Smooth muscle cell (in vitro differentiated cells): ENCODE data around the gene RARB. TPM values are rescaled to one million over a fixed set of nuclear protein-coding genes. Genes with fewer than 3 reads are reported as not detected.

Experiments
- DNase-seq: peaks from one replicate; lab custom pipeline; 2025; ENCODE audit not compliant: unreplicated experiment; lab: John Stamatoyannopoulos, UW
- H2AFZ ChIP-seq: fragments of 200-600 bp; sonication (generic); 2 replicates; pipeline ENCODE4 v1.6.0; 2016; ENCODE audit warnings: antibody characterized with exemption, low read depth, mild to moderate bottlenecking
- H3F3A ChIP-seq: fragments of 200-600 bp; sonication (generic); 2 replicates; pipeline ENCODE4 v1.6.0; 2017; ENCODE audit warnings: antibody characterized with exemption, low read depth
- H3K27ac ChIP-seq: fragments of 200-600 bp; sonication (generic); 2 replicates; pipeline ENCODE4 v1.5.1; 2016; ENCODE audit warnings: low read depth, mild to moderate bottlenecking
- H3K27me3 ChIP-seq: fragments of 200-600 bp; sonication (generic); 2 replicates; pipeline ENCODE4 v1.6.1; 2016; ENCODE audit warnings: low read depth, mild to moderate bottlenecking
- H3K36me3 ChIP-seq: fragments of 200-600 bp; sonication (generic); 2 replicates; pipeline ENCODE4 v1.5.1; 2016; ENCODE audit warnings: low read depth
- H3K4me1 ChIP-seq: fragments of 200-600 bp; sonication (generic); 2 replicates; pipeline ENCODE4 v1.5.1; 2016; ENCODE audit warnings: low read depth
- H3K4me2 ChIP-seq: fragments of 200-600 bp; sonication (generic); 2 replicates; pipeline ENCODE4 v1.6.0; 2016; ENCODE audit warnings: mild to moderate bottlenecking
- H3K4me3 ChIP-seq: fragments of 200-600 bp; sonication (generic); 2 replicates; pipeline ENCODE4 v1.5.1; 2016; ENCODE audit warnings: mild to moderate bottlenecking
- H3K79me2 ChIP-seq: fragments of 200-600 bp; sonication (generic); 2 replicates; pipeline ENCODE4 v1.6.0; 2016; ENCODE audit warnings: low read depth, mild to moderate bottlenecking
- H3K9ac ChIP-seq: fragments of 200-600 bp; sonication (generic); 2 replicates; pipeline ENCODE4 v1.6.0; 2016; ENCODE audit warnings: low read depth
- H3K9me3 ChIP-seq: fragments of 200-600 bp; sonication (generic); replicated peaks from 2 replicates; pipeline ENCODE4 v1.5.1; 2016; ENCODE audit warnings: low read depth
- H4K20me1 ChIP-seq: fragments of 200-600 bp; sonication (generic); 2 replicates; pipeline ENCODE4 v1.6.0; 2016; ENCODE audit warnings: low read depth
- CTCF ChIP-seq: fragments of 200-600 bp; sonication (generic); IDR thresholded peaks from 2 replicates; pipeline ENCODE4 v1.5.1; 2017; ENCODE audit warnings: borderline replicate concordance, mild to moderate bottlenecking, antibody characterized with exemption; ENCODE audit not compliant: insufficient read depth, poor library complexity, severe bottlenecking
- WGBS: methylation state at CpG from one replicate; pipeline ENCODE4 v1.1.7; 2016; ENCODE audit warnings: low lambda C conversion rate; 5-methylcytosine and 5-hydroxymethylcytosine counted together
- polyA plus RNA-seq: library from polyadenylated mRNA; unstranded; fragments of >200 nt; fragmentation: Nextera tagmentation; extraction: Ambion mirVana; gene quantifications from 2 replicates; pipeline ENCODE4 v1.2.1, GENCODE V29; 2016
- total RNA-seq: library from RNA; depleted of rRNA; stranded (reverse); fragments of >200 nt; gene quantifications from 2 replicates; pipeline ENCODE4 v1.2.3, GENCODE V29; 2014

The RARB gene
- total and polyA plus RNA-seq, 2 experiments from 2014 or later: 88.1 to 106 TPM

GRCh38 chr3:25497096-25497495 is 69.0 kb downstream of the RARB start:
- Histone ChIP-seq H3F3A (peaks cover 17% of the 10 kb centered on the region), H3K4me3 (no peak overlapping the region), H4K20me1 (no peaks in the 10 kb centered on the region), H3K79me2 (peaks cover 71% of the 10 kb centered on the region), H3K4me1 (peaks cover 6% of the 10 kb centered on the region), H3K9ac (no peak overlapping the region), H3K36me3 (peaks cover 19% of the 10 kb centered on the region), H3K27ac (peak overlapping the region; percentile 17), H3K9me3 (peaks cover 14% of the 10 kb centered on the region), H2AFZ (no peak overlapping the region), H3K4me2 (no peak overlapping the region), H3K27me3 (no peaks in the 10 kb centered on the region)
- TF ChIP-seq CTCF: no peak
- DNase-seq: no peak
- WGBS: 97% methylated on average over 10 of the region's 10 CpGs

GRCh38 chr3:25500706-25501210 is 72.7 kb downstream of the RARB start:
- Histone ChIP-seq H3F3A (peaks cover 10% of the 10 kb centered on the region), H3K4me2 (no peak overlapping the region), H3K79me2 (peaks cover 57% of the 10 kb centered on the region), H3K27me3 (no peaks in the 10 kb centered on the region), H4K20me1 (no peaks in the 10 kb centered on the region), H3K27ac (no peak overlapping the region), H3K36me3 (no peaks in the 10 kb centered on the region), H3K9ac (no peak overlapping the region), H2AFZ (no peak overlapping the region), H3K4me3 (no peak overlapping the region), H3K9me3 (no peaks in the 10 kb centered on the region), H3K4me1 (peaks cover 18% of the 10 kb centered on the region)
- 99% methylated on average over 5 of the region's 5 CpGs for WGBS
- TF ChIP-seq CTCF: no peak
- DNase-seq: no peak

- Histone ChIP-seq H3F3A (peaks cover 10% of the 10 kb centered on the region), H3K4me1 (peaks cover 18% of the 10 kb centered on the region), H3K79me2 (peaks cover 61% of the 10 kb centered on the region), H4K20me1 (no peaks in the 10 kb centered on the region), H3K4me2 (no peak overlapping the region), H3K27ac (peak overlapping the region; percentile 69), H3K27me3 (no peaks in the 10 kb centered on the region), H3K9me3 (no peaks in the 10 kb centered on the region), H3K36me3 (no peaks in the 10 kb centered on the region), H3K4me3 (no peak overlapping the region), H2AFZ (no peak overlapping the region), H3K9ac (no peak overlapping the region)
- no peak for TF ChIP-seq CTCF
- DNase-seq: no peak
- WGBS: 95% methylated on average over 1 of the region's 1 CpG
These were observed 74.2 kb downstream of the RARB start for GRCh38 chr3:25502233-25502632.

GRCh38 chr3:25503898-25504301 is 75.8 kb downstream of the RARB start:
- H3K27ac ChIP-seq: peak overlapping the region; percentile 69

More at GRCh38 chr3:25503898-25504301, 75.8 kb downstream of the RARB start:
- no peaks in the 10 kb centered on the region for H4K20me1 ChIP-seq
- TF ChIP-seq CTCF: no peak
- peaks cover 10% of the 10 kb centered on the region for H3F3A ChIP-seq
- peaks cover 19% of the 10 kb centered on the region for H3K4me1 ChIP-seq
- H3K9ac ChIP-seq: peak overlapping the region; percentile 16
- H3K79me2 ChIP-seq: peaks cover 52% of the 10 kb centered on the region
- H3K36me3 ChIP-seq: no peaks in the 10 kb centered on the region
- H3K4me2 ChIP-seq: peak overlapping the region; percentile 61
- H3K4me3 ChIP-seq: no peak overlapping the region
- WGBS: 62% methylated on average over 4 of the region's 4 CpGs
- DNase-seq: no peak
- no peaks in the 10 kb centered on the region for H3K9me3 ChIP-seq
- no peak overlapping the region for H2AFZ ChIP-seq
- H3K27me3 ChIP-seq: no peaks in the 10 kb centered on the region
